C1 segment of cervical spinal cord (tissue), 14 donors: ENCODE data around the gene F8.
A peak's percentile ranks its signal among the peaks of the same experiment; 100 is the strongest.
"Not testable (repeated sequence)": the region's sequence is repeated elsewhere in the genome, so short reads cannot be mapped to it uniquely, and the experiment has no call there.

ENCODE experiments used
- DNase-seq, 14 donors: peaks; one replicate each; lab custom pipeline; 2025; lab: John Stamatoyannopoulos, UW

F8 gene

GRCh38 chrX:154816326-154816898 lies 206.1 kb downstream of the F8 start:
- not testable (repeated sequence) for DNase-seq

GRCh38 chrX:154815274-154815818 lies 207.2 kb downstream of the F8 start:
- DNase-seq, result no peak

- no peak for DNase-seq
These were observed 208.7 kb downstream of the F8 start for GRCh38 chrX:154813801-154814200.

GRCh38 chrX:154812341-154813101 lies 210.0 kb downstream of the F8 start:
- DNase-seq, result no peak

- no peak for DNase-seq
These were observed 212.4 kb downstream of the F8 start for GRCh38 chrX:154809939-154810665.

- no peak for DNase-seq
These were observed 215.6 kb downstream of the F8 start for GRCh38 chrX:154806837-154807501.

DNA sequence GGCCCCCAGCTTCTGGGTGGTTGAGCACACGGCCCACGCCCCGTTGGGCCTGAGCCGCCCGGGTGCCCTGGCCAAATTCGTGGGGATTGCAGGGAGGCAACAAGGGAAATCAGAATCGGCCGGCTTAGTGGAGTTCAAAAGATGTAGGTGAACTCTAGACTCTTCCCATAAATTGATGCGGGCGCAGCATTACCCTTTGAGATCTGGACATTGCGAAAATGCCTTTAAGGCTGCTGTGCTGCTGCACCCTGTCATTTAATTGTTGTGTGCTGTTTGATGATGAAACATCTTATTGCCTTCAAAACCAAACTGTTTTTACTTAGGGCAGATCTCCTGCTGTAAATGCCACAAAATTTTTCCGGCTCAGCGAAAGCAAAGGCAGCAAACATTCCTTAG lies 216.8 kb downstream of the F8 start:
- no peak for DNase-seq

DNA sequence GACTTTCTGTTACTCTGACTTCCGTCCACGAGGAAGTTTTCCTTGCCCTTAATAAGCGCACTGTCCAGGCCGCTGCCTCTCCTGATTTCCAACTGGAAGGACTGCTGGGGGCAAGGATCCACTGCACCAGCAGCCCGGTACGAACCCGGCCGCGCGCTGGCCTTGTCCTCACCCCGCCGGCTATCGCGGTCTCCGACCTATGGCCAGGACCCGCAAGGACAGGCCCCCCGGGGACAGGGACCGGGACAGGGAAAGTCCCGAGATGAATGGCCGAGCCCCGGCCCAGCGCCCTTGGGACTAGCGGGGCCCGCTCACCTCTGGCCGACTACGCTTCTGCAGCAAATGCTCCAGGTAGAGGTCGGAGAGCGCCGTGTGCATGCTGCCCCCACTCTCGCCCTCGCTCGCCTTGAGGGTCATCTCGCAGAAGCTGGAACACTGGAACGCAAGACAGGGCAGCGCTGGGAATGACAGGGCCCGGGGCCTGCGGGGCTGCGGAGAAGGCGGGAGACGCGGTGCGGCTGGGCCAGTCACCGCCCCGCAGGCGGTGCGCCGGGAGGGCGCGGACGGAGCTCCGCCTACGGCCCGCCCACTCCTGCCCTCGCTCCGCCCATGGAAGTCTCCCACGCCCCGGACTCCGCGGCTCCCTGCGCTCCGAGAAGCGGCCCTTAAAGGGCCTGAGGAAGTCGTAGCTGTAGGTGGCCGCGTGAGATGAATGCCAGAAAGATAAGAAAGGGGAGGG lies 217.4 kb downstream of the F8 start, which contains the start of gene MPP1:
MPP1 (minus strand) TSS at position 529 of the 739 bp plus-strand sequence; CDS start at position 417, 112 bp downstream.
- peak in 13 of 14 donors; percentile 10 to 75 (median 39) for DNase-seq

DNA sequence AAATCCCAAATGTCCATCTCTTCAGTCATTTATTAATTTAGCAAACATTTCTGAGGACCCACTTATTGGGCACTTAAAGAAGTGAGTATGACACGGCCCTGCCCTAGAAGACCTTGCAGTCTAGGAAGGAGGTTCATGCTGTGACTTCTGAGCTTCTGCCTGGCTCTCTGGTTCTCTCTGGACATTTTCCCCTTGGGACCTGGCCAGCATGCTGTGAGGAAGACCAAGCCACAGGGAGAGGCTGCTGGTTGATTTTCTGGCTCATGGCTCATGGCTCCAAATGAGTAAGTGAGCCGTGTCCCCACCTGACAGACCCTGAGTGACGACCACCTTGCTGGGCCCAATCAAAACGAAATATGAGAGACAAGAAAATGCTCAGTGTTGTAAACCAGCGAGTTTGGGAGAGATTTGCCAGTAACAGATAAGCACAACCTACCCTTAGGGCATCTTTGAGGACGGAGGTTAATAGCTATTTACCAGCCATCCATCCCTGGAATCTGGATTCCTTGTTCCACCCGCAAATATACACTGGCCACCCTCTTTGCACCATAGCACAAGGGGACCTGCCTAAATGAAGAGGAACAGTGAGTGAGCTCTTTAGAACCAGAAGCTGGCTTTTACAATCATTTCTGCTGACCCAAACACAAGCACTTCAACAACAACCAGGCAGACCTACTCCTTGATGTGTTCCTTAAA lies 218.1 kb downstream of the F8 start:
- DNase-seq, result peak in 1 of 14 donors; percentile 15

DNA sequence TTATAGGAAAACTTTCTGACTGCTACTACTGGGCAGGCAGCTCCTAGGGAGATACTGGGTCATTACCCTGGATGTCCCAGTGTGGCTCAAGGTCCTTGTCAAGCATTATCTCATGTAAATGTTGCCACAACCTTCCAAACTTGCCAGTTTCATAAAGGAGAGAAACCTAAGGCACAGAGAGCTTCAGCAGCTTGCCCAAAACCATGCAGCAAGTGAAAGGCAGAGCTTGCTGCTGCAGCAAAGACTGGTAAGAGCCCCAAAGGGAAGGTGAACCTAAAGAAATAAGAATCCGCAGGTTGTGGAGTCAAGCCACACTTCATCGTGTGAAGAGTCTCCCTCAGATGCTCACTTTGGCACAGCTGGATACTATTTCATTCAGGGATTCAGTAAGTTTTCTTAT lies 219.6 kb downstream of the F8 start:
- no peak for DNase-seq

DNA sequence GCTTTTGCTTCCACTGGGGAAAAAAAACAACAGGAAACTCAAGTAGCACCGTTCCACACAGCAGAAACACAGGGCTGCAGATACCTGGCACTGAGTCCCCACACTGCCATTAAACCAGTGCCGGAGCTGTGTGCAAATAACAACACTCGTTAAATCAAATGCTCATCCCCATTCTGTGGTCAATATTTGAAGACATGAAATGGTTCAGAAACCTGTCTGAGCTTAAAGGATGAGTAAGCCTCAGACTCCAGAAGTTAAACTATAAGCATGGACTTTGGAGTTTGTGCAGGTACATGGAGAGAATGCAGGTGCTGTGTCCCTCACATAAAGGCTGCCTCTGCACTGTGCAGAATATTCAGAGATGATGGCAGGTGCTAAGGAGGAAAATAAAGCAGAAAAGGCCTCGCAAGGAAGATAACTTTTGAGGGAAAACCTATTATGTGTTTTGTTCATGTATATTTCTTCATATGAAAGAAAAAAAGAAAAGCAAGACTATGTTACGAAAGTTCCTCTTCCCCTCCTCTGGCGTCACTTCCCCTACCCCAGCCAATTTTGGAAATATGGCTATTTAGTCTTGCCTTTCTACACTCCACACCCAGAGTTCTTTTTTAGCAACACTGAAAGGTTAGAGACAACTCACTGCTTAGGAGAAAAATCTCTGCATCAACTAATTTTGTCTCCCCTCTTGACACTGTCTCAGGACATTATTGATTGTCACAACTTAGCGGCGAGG lies 221.9 kb downstream of the F8 start:
- no peak for DNase-seq

DNA sequence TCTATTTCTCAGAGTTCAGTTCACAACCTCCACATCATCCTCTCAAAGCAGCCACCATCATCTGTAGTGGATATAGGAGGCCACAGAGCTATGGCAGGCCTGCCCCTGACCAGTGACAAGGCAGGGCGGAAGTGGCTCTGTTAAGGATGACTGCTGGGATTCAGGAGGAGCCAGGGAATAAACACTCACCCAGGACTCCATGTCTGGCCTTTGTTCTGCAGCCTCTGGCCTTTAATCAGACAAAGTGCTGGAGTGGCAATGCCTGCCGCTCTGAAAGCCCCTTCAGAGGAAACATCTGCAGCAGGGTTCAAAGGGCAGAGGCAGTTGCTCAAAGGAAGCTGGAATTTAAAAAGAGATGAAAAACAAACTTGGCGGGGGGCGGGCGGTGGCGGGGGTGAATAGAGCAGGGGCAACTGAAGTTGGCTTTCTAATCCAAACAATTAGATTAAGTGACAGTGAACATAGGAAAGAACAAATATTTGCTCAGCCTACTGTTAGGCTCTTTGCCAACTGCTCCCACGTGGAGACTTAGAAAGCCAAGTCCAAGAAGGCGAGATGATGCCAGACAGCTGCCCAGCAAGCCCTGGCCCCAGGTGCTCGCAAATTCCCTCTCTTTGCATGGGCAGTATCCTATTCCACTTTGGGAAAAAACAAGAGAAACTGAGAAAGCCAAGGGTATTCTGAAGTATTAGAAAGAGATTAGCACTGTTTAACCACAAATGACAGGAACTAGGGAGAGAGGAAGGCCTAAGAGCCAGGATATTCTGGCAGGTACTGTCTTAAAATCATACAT lies 222.8 kb downstream of the F8 start:
- DNase-seq, result peak in 1 of 14 donors; percentile 9

- no peak for DNase-seq
These were observed 225.5 kb downstream of the F8 start for GRCh38 chrX:154797006-154797405.

DNA sequence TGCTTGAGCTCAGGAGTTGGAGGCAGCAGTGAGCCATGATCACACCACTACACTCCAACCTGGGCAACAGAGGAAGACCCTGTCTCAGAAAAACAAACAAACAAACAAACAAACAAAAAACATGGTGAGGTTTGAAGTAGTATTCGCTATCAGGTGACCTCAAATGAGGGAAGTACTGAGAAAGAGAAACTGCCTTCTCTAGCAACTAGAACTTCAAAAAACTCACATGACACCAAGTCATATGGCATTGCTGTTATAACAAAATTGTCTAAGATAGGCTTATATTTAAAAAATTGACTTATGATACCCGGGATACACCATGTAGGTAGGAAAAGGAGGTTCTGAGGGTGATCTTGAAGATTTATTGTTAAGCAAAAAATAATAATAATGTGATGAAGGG lies 227.5 kb downstream of the F8 start:
- DNase-seq, result no peak

GRCh38 chrX:154793084-154793795 lies 229.3 kb downstream of the F8 start:
- DNase-seq, result no peak

- no peak for DNase-seq
These were observed 230.6 kb downstream of the F8 start for GRCh38 chrX:154791939-154792338.

- no peak for DNase-seq
These were observed 231.1 kb downstream of the F8 start for GRCh38 chrX:154791467-154791866.
